ENCODE data around the gene GCC1. TPM values are rescaled to one million over a fixed set of nuclear protein-coding genes. Genes with fewer than 3 reads are reported as not detected.

Gene GCC1
- total RNA-seq, 1 donor from 2014 or later: 21.8 TPM

- TF ChIP-seq CTCF (IDR thresholded peaks at IDR 0.05; ENCODE audit: unreplicated experiment): no peak
- DNase-seq (ENCODE audit: low spot score): peak; percentile 92
- H3K4me1 Mint-ChIP-seq (ENCODE audit: unreplicated experiment): peaks cover 55% of the 10 kb centered on the region
Observed at GRCh38 chr7:127588019-127588696, 2.8 kb upstream of the GCC1 start, which contains the start of gene ARF5. ARF5 (plus strand) TSS chr7:127588411; CDS start chr7:127588499, 88 bp downstream.

GRCh38 chr7:127587663-127588018 is 2.2 kb upstream of the GCC1 start:
- peaks cover 18% of the 10 kb centered on the region for H3K27me3 Mint-ChIP-seq (ENCODE audit: unreplicated experiment)
- DNase-seq (ENCODE audit: low spot score): no peak
- H3K9me3 Mint-ChIP-seq (ENCODE audit: unreplicated experiment): no peaks in the 10 kb centered on the region
- no peak overlapping the region for H3K27ac Mint-ChIP-seq (ENCODE audit: unreplicated experiment)
- peak overlapping the region; percentile 70 for H3K4me3 Mint-ChIP-seq (ENCODE audit: unreplicated experiment)
- peaks cover 30% of the 10 kb centered on the region for H3K36me3 Mint-ChIP-seq (ENCODE audit: low read depth, unreplicated experiment)
- peaks cover 60% of the 10 kb centered on the region for H3K4me1 Mint-ChIP-seq (ENCODE audit: unreplicated experiment)
- TF ChIP-seq CTCF (IDR thresholded peaks at IDR 0.05; ENCODE audit: unreplicated experiment): no peak

More at GRCh38 chr7:127588019-127588696, 2.8 kb upstream of the GCC1 start, which contains the start of gene ARF5:
- peak within 1 kb of the TSS; percentile 88 for H3K27ac Mint-ChIP-seq (ENCODE audit: unreplicated experiment)
- peaks cover 18% of the 10 kb centered on the region for H3K27me3 Mint-ChIP-seq (ENCODE audit: unreplicated experiment)
- H3K9me3 Mint-ChIP-seq (ENCODE audit: unreplicated experiment): no peaks in the 10 kb centered on the region
- peak within 1 kb of the TSS; percentile 99 for H3K4me3 Mint-ChIP-seq (ENCODE audit: unreplicated experiment)
- peaks cover 25% of the 10 kb centered on the region for H3K36me3 Mint-ChIP-seq (ENCODE audit: low read depth, unreplicated experiment)

GRCh38 chr7:127586346-127586745 is 950 bp upstream of the GCC1 start:
- H3K27ac Mint-ChIP-seq (ENCODE audit: unreplicated experiment): no peak overlapping the region
- H3K4me3 Mint-ChIP-seq (ENCODE audit: unreplicated experiment): peak overlapping the region; percentile 26
- no peak for TF ChIP-seq CTCF (IDR thresholded peaks at IDR 0.05; ENCODE audit: unreplicated experiment)
- no peaks in the 10 kb centered on the region for H3K9me3 Mint-ChIP-seq (ENCODE audit: unreplicated experiment)
- peaks cover 32% of the 10 kb centered on the region for H3K36me3 Mint-ChIP-seq (ENCODE audit: low read depth, unreplicated experiment)
- H3K4me1 Mint-ChIP-seq (ENCODE audit: unreplicated experiment): peaks cover 56% of the 10 kb centered on the region
- no peak for DNase-seq (ENCODE audit: low spot score)
- peaks cover 18% of the 10 kb centered on the region for H3K27me3 Mint-ChIP-seq (ENCODE audit: unreplicated experiment)

- DNase-seq (ENCODE audit: low spot score): no peak
- Mint-ChIP-seq H3K27me3 (ENCODE audit: unreplicated experiment) (peaks cover 15% of the 10 kb centered on the region), H3K4me1 (ENCODE audit: unreplicated experiment) (peaks cover 50% of the 10 kb centered on the region), H3K36me3 (ENCODE audit: low read depth, unreplicated experiment) (peaks cover 32% of the 10 kb centered on the region), H3K4me3 (ENCODE audit: unreplicated experiment) (peak overlapping the region; percentile 94), H3K9me3 (ENCODE audit: unreplicated experiment) (no peaks in the 10 kb centered on the region), H3K27ac (ENCODE audit: unreplicated experiment) (peak overlapping the region; percentile 87)
- TF ChIP-seq CTCF (IDR thresholded peaks at IDR 0.05; ENCODE audit: unreplicated experiment): no peak
Observed at GRCh38 chr7:127584648-127585043, 750 bp downstream of the GCC1 start.

- Mint-ChIP-seq H3K36me3 (ENCODE audit: low read depth, unreplicated experiment) (peaks cover 23% of the 10 kb centered on the region), H3K4me1 (ENCODE audit: unreplicated experiment) (peaks cover 37% of the 10 kb centered on the region), H3K4me3 (ENCODE audit: unreplicated experiment) (peak overlapping the region; percentile 71), H3K27me3 (ENCODE audit: unreplicated experiment) (peaks cover 8% of the 10 kb centered on the region), H3K27ac (ENCODE audit: unreplicated experiment) (no peak overlapping the region), H3K9me3 (ENCODE audit: unreplicated experiment) (no peaks in the 10 kb centered on the region)
- DNase-seq (ENCODE audit: low spot score): no peak
- TF ChIP-seq CTCF (IDR thresholded peaks at IDR 0.05; ENCODE audit: unreplicated experiment): no peak
Observed at GRCh38 chr7:127582361-127582760, 3.0 kb downstream of the GCC1 start.
